ENCODE data around the gene CAMK1.

CAMK1 gene

DNA sequence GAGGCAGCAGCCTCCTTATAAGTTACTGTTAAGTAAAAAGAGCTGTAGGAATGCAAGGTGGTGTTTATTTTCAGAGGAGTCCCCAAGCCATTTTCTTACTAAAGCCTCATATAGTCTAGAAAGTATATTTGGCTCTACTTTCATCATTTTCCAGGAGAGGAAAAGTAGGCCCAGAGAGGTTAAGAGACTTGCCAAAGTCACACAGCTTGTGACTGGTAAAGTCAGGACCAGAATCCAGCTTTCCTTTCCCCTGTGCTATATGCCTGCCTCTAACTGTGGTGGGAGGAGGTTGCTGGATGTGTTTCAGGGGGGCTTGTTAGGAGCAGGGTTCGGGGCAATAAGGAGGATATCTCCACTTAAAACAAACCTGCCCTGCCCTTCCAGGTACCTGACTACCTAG is 27.2 kb downstream of the CAMK1 start:
- DNase-seq (ENCODE audit: low read depth), result no peak

GRCh38 chr3:9739181-9739580 is 30.6 kb downstream of the CAMK1 start:
- no peak for DNase-seq (ENCODE audit: low read depth)

- no peak for DNase-seq (ENCODE audit: low read depth)
These were observed 32.9 kb downstream of the CAMK1 start for GRCh38 chr3:9736831-9737230.

DNA sequence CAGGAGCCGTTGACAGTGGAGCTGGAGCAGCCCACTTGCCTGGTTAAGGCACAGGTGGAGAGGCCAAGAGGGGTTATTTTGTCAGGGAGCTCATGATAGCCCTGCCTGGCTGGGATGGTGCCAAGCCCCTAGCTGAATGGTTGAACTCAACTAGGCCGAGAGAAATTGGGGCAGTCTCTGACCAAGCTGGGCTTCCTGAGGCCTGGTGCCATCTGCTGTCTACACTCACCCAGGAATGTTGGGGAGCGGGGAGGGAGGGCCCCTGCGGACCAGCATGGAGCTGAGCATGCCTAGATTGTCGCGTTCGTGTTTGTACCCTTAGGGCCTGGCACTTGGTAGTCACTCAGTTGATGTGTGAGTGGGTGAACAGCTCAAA is 37.0 kb downstream of the CAMK1 start:
- no peak for DNase-seq (ENCODE audit: low read depth)

- DNase-seq (ENCODE audit: low read depth), result no peak
These were observed 37.5 kb downstream of the CAMK1 start for GRCh38 chr3:9732080-9732739.

- DNase-seq (ENCODE audit: low read depth), result peak; percentile 99
These were observed 38.3 kb downstream of the CAMK1 start, which contains the start of gene BRPF1 for GRCh38 chr3:9731206-9732079. Gene BRPF1 (plus strand): TSS chr3:9731735. CDS start chr3:9734141, 2,406 bp downstream.

DNA sequence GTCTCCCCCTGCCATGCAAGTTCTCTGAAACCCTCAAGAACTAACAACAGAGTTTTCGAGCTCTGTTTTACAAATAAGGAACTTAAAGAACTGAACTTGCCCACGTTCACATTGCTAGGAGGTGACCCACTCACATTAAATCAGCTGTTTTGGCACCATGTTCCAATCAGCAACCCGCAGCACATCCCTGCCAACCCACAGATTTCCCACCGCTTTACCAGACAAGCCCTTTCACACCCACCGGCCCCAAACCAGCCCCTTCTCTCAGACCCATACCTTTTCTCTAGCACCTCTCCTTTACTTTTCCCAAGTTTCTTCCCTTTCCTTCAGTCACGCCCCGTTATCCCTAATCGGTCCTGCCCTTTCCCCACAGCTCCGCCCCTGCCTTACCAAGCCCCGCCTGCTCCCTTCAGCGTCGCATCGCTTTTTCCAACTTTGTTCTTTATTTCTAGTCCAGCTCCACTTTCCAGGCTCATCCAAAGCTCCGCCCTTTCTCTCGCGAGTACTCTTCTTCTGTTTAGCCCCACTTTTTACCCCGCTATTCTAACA is 39.0 kb downstream of the CAMK1 start:
- no peak for DNase-seq (ENCODE audit: low read depth)

DNA sequence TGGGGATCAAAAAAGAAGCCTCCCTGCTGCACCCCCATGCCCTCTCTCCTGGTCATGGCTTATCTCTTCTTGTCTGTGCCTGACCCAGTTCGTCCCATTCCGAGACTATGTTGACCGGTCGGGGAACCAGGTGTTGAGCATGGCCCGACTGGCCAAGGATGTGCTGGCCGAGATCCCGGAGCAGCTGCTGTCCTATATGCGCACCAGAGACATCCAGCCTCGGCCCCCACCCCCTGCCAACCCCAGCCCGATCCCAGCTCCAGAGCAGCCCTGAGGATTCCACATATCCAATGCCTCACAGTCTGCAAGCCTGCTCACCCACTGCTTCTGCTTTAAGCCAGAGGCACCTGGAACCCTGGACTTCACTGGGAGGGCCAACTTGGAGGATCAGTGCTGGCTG is 40.3 kb downstream of the CAMK1 start:
- no peak for DNase-seq (ENCODE audit: low read depth)

DNA sequence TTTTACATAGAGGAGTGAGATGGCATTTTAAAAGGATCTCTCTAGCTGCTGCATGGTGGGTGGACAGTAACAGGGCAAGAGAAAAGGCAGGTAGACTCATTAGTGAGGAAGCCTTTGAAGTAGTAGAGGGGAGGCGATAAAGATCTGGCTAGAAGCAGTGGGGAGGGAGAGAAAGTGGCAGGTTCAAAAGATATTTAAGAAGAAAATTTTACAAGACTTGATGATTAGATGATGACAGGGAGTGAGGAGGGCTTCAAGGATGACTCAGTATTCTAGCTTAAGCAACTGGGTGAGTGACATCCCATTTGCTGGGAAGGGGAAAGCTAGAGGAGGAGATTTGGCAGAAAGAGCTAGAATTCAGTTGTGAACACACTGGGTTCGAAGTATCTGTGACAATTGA is 42.0 kb downstream of the CAMK1 start:
- DNase-seq (ENCODE audit: low read depth), result no peak

- no peak for DNase-seq (ENCODE audit: low read depth)
These were observed 42.6 kb downstream of the CAMK1 start for GRCh38 chr3:9727041-9727595.

DNA sequence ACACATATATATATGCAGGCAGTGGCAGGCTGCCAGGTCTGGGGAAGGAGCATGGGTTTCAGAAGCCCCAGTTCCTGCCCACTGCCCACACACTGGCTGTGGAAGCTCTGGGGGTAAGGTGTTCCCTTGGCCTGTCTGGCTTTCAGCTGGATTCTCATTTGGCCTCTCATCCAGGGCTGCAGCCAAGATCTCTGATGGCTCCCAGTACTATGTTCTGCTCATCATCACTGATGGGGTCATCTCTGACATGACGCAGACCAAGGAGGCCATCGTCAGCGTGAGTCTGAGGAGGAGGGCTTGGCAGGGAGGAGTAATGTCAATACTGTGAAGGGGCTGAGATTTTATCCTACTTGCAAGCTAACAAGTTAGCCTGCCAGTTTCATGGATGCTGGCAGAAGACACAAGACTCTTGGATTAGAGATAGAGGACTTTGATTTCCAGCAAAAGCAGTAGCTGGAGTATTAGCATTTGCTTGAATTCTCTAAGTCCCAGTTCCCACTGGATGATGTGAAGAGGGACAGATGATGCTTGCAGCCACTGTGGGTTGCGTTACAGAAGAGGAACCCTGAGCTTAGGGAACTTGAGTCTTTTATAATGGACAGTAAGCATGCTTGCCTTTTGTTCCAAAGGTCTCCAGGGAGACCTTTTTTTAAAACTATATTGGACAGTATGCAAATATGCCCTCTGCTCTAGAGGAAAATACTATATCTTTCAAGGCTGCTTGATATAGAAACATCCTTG is 43.8 kb downstream of the CAMK1 start:
- no peak for DNase-seq (ENCODE audit: low read depth)

- DNase-seq (ENCODE audit: low read depth), result no peak
These were observed 48.1 kb downstream of the CAMK1 start for GRCh38 chr3:9721700-9722060.

DNA sequence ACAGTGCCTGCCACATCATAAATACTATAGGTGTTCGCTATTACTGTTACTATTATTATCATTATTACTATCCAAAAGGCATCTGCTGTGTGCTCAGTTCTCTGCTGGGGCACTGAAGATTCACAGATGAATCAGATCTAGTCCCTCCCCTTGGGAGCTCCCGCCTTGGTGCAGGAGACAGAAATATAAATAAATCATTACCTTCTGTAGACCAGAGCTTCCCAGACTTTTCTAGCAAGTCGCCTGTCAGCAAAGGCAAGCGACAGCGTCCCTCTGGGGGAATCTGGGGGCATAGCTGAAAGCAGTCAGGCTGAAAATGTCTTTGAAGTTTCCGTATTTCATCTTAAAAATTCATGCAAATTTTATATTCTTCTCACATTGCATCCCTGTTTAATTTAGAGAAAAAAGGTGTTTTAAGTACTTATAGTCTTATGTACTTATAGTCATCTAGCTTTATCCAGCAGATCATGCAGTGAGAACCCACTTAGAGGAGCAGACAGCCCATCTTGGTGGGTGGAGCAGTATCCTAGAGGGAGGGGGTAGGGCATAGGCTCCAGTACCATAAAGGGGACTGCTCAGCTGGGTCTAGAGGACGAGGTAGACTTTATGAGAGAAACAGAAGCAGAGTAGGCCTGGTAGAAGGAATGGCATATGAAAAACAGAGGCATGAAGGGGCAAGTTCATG is 48.6 kb downstream of the CAMK1 start:
- no peak for DNase-seq (ENCODE audit: low read depth)

- DNase-seq (ENCODE audit: low read depth), result no peak
These were observed 51.6 kb downstream of the CAMK1 start for GRCh38 chr3:9718118-9718517.

DNA sequence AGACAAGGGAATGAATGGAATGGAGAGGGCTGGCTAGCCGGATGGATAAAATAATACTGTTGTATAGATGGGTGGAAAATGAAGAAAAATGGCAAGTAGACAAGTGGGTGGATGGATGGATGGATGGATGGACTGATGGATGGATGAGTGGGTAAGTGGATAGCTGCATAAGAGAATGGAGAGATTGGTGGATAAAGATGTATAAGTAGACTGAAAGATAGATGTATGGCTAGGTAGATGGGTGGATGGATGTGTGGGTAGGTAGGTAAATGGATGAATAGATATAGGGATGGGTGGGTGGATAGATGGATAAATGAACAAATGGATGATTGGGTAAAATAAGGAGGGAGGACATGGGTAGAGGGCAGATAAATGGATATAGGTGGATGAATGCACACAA is 52.2 kb downstream of the CAMK1 start:
- no peak for DNase-seq (ENCODE audit: low read depth)

DNA sequence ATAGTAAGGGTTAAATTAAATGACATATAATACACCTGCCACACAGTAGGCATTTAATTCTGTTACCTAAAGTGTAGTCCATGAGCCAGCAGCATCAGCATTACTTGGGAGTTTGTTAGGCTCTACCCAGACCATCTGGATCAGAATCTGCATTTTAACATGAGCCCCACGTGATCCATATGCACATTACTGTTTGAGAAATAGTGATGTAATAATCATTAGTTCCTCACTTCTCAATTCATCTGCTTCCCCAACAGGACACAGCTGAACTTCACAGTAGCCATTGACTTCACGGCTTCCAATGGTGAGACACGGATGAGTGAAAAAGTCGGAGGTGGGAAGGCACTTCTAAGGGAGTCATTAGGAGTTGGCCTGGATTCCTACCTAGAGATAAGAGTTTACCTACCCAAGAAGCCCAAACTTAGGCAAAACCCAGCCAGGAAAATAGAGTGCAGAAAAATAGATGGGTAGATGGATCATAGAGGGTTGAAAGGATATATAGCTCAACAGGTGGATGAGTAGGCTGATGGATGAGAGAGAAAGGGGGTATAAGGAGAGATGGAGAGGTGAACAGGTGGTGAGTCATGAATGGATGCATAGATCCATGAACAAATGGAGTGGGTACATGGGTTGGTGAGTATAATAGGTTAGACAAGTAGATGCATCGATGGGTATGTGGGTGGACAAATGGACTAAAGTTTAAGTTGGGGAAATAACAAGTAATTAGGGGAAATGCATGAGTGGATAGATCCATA is 52.8 kb downstream of the CAMK1 start:
- DNase-seq (ENCODE audit: low read depth), result no peak

GRCh38 chr3:9715764-9716437 is 53.8 kb downstream of the CAMK1 start:
- no peak for DNase-seq (ENCODE audit: low read depth)

DNA sequence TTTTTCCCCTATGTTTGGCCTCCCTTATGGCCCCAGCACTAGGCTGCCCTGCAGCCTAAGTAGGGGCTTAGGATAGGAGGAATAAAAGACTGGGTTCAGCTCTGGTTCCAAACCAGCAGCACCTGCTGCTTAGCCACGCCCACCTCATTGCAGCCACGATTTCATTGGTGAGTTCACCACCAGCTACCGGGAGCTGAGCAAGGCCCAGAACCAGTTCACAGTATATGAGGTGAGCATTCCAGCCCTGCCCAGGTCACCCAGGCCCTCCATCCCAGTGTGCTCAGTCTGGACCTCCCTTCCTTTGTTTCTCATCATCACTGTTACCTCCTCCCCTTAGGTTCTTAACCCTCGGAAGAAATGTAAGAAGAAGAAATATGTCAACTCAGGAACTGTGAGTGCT is 54.6 kb downstream of the CAMK1 start:
- DNase-seq (ENCODE audit: low read depth), result no peak

DNA sequence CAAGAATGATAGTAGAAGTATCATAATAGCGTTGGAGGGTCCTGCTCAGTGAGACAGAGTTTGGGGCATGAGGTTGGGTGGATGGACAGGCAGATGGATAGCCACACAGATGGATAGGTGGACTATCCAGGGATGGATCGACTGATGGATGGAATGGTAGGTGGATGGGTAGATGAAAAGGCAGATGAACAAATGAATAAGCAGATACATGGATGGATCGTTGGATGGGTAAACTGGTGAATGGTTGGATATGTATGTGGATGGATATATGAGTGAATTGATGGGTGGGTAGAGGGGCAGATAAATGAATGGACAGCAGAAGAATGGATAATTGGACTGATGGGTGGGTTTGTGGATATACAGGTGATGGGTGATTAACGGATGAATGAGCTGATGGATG is 56.6 kb downstream of the CAMK1 start:
- no peak for DNase-seq (ENCODE audit: low read depth)

GRCh38 chr3:9712415-9712814 is 57.3 kb downstream of the CAMK1 start:
- DNase-seq (ENCODE audit: low read depth), result no peak
